ENCODE data around the gene DNM2. TPM values are rescaled to one million over a fixed set of nuclear protein-coding genes. Genes with fewer than 3 reads are reported as not detected.
"Not testable (repeated sequence)": the region's sequence is repeated elsewhere in the genome, so short reads cannot be mapped to it uniquely, and the experiment has no call there.

The DNM2 gene
- total RNA-seq, 1 experiment from 2014 or later = 188 TPM

- TSS peak; percentile 19 for BruUV-seq (replicated peaks)
Measured at GRCh38 chr19:10874024-10874423, 156.1 kb downstream of the DNM2 start.

DNA sequence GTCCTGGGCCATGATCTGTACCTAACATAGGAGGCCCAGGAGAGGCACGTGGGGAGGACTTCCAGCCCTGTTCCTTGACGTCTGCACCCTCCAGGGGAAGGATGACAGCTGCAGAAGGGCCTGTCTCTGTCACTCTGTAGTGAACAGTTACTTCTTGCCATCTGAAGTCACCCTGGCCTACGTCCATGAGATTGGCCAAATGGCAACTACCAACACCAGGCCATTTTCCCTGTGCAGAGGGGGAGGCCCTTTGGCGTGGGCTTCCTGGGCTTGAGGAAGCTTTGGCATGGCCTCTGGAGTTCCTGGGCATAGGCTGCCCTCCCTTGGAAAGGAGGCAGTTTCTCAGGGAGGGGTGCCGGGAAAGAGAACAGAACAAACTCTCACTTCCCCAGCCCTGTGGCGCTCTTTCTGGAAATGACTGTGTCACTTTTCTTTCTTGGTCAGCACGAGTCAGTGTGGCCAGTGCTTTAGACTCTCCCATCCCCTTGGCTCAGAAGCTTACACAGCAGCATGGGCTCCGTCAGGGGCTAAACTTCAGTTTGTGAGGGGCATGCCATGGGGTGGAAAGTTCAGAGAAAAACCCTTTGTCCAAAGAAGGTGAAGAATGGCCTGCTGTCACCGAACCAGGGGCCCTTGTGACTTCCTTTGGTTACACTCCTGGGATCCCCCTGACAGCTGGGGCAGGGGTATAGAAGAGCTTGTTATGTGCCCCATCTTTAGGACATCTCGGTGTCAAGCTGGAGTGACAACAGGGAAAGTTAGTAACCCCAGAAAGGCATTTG, 158.8 kb downstream of the DNM2 start:
- H3K36me3 ChIP-seq (ENCODE audit: low read depth) = no peaks in the 10 kb centered on the region
- no peak for TF ChIP-seq EZH2 (IDR thresholded peaks at IDR 0.05; ENCODE audit: low read depth)
- TF ChIP-seq, protein P1, sequence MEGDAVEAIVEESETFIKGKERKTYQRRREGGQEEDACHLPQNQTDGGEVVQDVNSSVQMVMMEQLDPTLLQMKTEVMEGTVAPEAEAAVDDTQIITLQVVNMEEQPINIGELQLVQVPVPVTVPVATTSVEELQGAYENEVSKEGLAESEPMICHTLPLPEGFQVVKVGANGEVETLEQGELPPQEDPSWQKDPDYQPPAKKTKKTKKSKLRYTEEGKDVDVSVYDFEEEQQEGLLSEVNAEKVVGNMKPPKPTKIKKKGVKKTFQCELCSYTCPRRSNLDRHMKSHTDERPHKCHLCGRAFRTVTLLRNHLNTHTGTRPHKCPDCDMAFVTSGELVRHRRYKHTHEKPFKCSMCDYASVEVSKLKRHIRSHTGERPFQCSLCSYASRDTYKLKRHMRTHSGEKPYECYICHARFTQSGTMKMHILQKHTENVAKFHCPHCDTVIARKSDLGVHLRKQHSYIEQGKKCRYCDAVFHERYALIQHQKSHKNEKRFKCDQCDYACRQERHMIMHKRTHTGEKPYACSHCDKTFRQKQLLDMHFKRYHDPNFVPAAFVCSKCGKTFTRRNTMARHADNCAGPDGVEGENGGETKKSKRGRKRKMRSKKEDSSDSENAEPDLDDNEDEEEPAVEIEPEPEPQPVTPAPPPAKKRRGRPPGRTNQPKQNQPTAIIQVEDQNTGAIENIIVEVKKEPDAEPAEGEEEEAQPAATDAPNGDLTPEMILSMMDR (conservative IDR thresholded peaks at IDR 0.05) = no peak
- H3K27me3 ChIP-seq (ENCODE audit: insufficient read depth, low read depth) = no peaks in the 10 kb centered on the region
- POLR2A ChIA-PET (ENCODE audit: unreplicated experiment) = no interaction called here
- H4K20me1 ChIP-seq (ENCODE audit: insufficient read depth) = no peaks in the 10 kb centered on the region
- H3K9me2 ChIP-seq (ENCODE audit: insufficient read depth) = no peaks in the 10 kb centered on the region
- H3K9me3 ChIP-seq (ENCODE audit: insufficient read depth, low read depth) = no peaks in the 10 kb centered on the region
- intact Hi-C loops (cut with micrococcal nuclease; ENCODE audit: unreplicated experiment) = no loop called here
- H3K4me1 ChIP-seq (replicated peaks; ENCODE audit: insufficient read depth) = peaks cover 31% of the 10 kb centered on the region
- peaks cover 89% of the 10 kb centered on the region for H3K79me2 ChIP-seq (ENCODE audit: low read depth)
- H3K4me2 ChIP-seq = no peak overlapping the region
- H3K27ac ChIP-seq = no peak overlapping the region
- no peak overlapping the region for H2AFZ ChIP-seq
- peaks cover 19% of the 10 kb centered on the region; the same call in 1 of the 2 replicates for H3F3A ChIP-seq (ENCODE audit: insufficient read depth, low read depth)
- H3K4me3 ChIP-seq = no peak overlapping the region
- BruUV-seq (replicated peaks) = no TSS peak
- no peak for DNase-seq
- CTCF ChIA-PET = interaction anchor here (0.6 kb wide), 1 partner anchor 16 kb away, joined by 3 read pairs; no protein-coding TSS in a partner anchor

More at GRCh38 chr19:10874024-10874423, 156.1 kb downstream of the DNM2 start:
- Histone ChIP-seq H3K79me2 (ENCODE audit: low read depth) (peaks cover 67% of the 10 kb centered on the region), H3K4me3 (no peak overlapping the region), H3K4me1 (replicated peaks; ENCODE audit: insufficient read depth) (peaks cover 23% of the 10 kb centered on the region), H3K4me2 (peak overlapping the region; percentile 36; the same call in 1 of the 2 replicates), H3K27me3 (ENCODE audit: insufficient read depth, low read depth) (no peaks in the 10 kb centered on the region), H4K20me1 (ENCODE audit: insufficient read depth) (no peaks in the 10 kb centered on the region), H3K9me3 (ENCODE audit: insufficient read depth, low read depth) (no peaks in the 10 kb centered on the region), H3K36me3 (ENCODE audit: low read depth) (no peaks in the 10 kb centered on the region), H3K27ac (0 out of 2 replicates have a peak overlapping the region, but pooled peaks have one; percentile 16), H3F3A (ENCODE audit: insufficient read depth, low read depth) (peaks cover 19% of the 10 kb centered on the region; the same call in 1 of the 2 replicates), H2AFZ (no peak overlapping the region), H3K9me2 (ENCODE audit: insufficient read depth) (no peaks in the 10 kb centered on the region)
- TF ChIP-seq EZH2 (IDR thresholded peaks at IDR 0.05; ENCODE audit: low read depth) = no peak
- TF ChIP-seq, protein P1 (conservative IDR thresholded peaks at IDR 0.05) = no peak
- CTCF ChIA-PET = no interaction called here
- POLR2A ChIA-PET (ENCODE audit: unreplicated experiment) = interaction anchor here (0.6 kb wide), 2 partner anchors 38 to 211 kb away, joined by 3 to 10 read pairs; no protein-coding TSS in a partner anchor
- intact Hi-C loops (cut with micrococcal nuclease; ENCODE audit: unreplicated experiment) = loop anchor here (5.0 kb wide), 1 partner anchor 263 kb away; no protein-coding TSS in a partner anchor
- DNase-seq = peak in 1 of 2 experiments; percentile 31

GRCh38 chr19:10877608-10878007, 159.7 kb downstream of the DNM2 start:
- H3K79me2 ChIP-seq (ENCODE audit: low read depth) = peaks cover 86% of the 10 kb centered on the region
- H4K20me1 ChIP-seq (ENCODE audit: insufficient read depth); POLR2A ChIA-PET (ENCODE audit: unreplicated experiment); BruUV-seq (replicated peaks); H3K36me3 ChIP-seq (ENCODE audit: low read depth); H3K27me3 ChIP-seq (ENCODE audit: insufficient read depth, low read depth); DNase-seq; H3K4me3 ChIP-seq; CTCF ChIA-PET; H3K9me2 ChIP-seq (ENCODE audit: insufficient read depth); H3K9me3 ChIP-seq (ENCODE audit: insufficient read depth, low read depth); H3K4me2 ChIP-seq; intact Hi-C loops (cut with micrococcal nuclease; ENCODE audit: unreplicated experiment); H2AFZ ChIP-seq: not testable (repeated sequence)
- H3K27ac ChIP-seq = peak overlapping the region; percentile 67; the same call in 1 of the 2 replicates
- H3F3A ChIP-seq (ENCODE audit: insufficient read depth, low read depth) = peaks cover 19% of the 10 kb centered on the region; the same call in 1 of the 2 replicates
- H3K4me1 ChIP-seq (replicated peaks; ENCODE audit: insufficient read depth) = peaks cover 30% of the 10 kb centered on the region

Data from PC-9 (cell line).